NCI-H82 treated with DMSO at 0.1 percent for 48 hours (cell line): ENCODE measurements around the gene CFL1.

ENCODE experiments used
- DNase-seq: peaks from one replicate; lab custom pipeline; 2025; ENCODE audit not compliant: unreplicated experiment; lab: John Stamatoyannopoulos, UW

CFL1 gene

DNA sequence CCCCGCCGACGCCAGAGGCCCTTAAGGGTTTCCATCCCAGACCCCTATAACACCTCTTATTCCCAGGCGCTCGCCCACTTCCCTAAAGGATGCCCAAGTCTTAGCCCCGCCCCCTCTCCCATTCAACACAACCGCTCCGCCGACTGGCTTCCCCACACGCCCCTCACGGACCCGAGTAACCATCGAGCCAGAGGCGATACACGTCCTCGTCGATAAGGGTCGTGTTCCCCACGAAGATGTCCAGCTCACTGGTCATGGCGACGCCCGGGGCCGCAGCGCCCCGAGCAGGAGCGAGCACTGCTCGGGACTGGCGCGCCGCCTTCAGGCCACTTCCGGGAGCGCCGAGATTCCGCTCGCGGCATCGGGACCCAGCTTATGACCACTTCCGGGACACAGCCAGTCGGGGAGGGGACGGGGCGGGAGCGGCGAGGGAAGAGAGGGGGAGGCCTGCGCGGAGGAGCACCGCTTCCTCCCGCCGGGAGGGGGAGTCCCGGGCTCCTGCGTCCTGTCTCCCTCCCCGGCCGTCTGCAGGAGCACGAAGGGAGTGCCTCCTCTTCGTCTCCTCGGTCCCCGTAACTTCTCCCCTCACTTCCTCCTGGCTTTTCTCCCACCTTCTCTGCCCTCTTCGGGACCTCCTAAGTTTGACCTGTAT is 30.3 kb upstream of the CFL1 start, which contains the start of gene FIBP:
TSS of gene FIBP (minus strand) at position 309 of the 652 bp plus-strand sequence. CDS start at position 256, 53 bp downstream.
- DNase-seq, result peak; percentile 76

DNA sequence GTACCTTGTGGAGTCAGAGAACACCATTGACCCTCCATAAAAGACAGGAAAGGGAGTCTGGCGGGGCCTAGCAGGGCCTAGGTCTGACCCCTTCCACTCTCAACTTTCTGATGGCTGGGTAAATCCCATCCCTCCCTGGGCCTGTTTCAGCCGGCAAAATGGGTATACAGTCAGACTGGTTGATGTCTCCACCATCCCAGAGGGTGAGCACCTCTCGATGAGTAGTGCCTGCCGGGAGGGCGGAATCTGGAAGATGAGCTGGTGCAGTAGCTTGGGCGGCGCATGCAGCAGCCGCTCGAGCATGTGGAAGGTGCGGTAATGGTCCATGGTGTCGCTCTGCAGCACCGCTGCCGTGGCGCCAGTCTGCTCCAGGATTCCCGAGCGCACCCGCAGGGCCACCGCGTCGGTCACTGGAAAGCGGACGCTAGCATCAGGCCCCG is 29.8 kb upstream of the CFL1 start:
- no peak for DNase-seq

DNA sequence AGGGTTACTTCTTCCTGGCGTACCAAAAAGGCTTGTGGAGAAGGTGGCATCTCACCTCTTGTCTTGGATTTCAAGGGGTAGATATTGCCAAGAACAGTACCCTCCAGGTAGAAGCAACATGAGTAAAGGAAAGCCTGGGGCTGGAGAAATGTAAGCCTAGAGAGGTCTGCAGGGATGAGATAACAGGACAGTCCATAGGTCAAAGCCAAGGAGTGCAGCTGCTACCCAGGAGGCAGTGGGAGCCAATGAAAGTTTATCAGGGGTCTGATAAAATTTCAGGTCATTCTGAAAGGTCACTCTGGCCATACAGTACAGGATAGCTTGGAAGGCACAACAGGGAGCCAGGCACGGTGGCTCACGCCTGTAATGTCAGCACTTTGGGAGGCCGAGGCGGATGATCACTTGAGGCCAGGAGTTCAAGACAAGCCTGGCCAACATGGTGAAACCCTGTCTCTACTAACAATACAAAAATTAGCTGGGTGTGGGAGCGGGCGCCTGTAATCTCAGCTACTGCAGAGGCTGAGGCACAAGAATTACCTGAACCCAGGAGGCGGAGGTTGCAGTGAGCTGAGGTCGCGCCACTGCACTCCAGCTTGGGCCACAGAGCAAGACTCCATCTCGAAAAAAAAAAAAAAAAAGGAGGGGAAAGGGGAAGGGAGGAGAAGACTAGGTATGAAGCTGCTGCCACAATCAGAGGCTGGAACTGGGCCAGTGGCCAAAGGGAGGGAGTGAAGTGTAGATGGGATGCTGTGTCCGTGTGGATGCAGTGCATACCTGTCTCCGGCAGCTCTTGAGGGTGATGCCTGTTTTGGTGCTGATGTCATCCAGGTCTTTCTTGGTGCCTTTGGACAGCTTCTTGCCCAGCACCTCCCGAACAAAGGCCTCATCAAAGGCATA is 29.1 kb upstream of the CFL1 start:
- DNase-seq, result no peak

DNA sequence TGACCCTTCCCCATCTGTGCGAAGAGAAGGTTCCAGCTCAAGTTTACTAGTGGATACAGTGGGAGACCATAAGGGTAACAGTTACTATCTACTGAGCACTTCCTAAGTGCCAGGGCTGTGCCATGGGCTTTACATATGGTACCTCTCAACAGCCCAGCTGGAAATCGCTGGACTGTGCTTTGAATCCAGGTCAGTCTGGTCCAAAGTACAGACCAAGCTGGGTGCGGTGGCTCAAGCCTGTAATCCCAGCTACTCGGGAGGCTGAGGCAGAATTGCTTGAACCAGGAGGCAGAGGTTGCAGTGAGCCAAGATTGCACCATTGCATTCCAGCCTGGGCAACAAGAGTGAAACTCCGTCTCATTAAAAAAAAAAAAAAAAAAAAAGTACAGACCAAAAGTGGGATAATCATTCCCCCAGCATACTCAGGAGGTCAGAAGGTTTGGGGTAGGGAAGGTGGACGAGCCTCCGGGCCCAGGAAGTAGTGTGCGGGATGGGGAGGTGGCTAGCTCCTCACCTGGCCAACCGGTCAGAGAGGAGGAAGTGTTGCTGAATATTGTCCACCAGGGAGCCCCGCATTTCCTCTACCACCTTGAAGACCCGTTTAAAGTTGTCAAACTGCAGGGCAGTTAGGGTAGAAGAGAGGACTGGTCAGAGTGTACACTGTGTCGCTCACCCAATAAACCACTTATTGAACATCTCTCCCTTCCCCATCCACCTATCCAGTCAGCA is 28.0 kb upstream of the CFL1 start:
- DNase-seq, result no peak

DNA sequence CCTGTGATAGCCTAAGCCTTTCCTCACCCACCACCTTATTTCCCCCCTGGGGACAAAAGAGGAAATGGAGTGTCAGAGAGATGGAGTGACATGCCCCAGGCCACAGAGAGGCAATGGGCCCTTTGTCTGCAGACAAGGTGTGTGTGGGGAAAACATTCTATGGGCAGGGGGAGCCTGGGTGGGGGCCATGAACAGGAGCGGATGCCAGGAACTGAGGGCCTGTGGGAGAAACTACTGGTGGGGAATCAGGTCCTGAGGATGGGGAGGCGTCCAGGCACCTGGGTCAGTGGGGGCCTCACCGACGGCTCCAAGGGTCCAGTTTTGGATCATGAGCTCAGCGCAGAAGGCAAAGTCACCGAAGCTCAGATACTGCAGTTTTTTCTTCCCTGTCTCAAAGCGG is 27.3 kb upstream of the CFL1 start:
- no peak for DNase-seq

DNA sequence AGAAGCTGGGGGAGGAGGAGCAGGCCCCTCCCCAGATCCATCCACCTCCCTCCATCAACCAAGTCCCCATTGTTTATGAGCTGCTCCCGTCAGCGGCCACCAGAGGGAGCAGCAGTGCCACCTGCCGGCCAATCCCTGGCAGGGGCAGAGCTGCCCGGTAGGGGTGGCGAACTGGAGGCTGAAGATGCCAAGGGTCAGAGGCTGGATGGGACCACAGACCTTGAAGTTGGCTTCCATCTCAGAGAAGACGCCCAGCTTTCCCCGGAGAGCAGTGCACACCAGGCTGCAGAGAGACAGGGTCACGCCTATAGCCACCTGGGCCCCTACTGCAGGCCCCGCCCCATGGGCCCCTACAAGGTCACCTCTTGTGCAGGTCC is 26.7 kb upstream of the CFL1 start:
- peak; percentile 31 for DNase-seq

DNA sequence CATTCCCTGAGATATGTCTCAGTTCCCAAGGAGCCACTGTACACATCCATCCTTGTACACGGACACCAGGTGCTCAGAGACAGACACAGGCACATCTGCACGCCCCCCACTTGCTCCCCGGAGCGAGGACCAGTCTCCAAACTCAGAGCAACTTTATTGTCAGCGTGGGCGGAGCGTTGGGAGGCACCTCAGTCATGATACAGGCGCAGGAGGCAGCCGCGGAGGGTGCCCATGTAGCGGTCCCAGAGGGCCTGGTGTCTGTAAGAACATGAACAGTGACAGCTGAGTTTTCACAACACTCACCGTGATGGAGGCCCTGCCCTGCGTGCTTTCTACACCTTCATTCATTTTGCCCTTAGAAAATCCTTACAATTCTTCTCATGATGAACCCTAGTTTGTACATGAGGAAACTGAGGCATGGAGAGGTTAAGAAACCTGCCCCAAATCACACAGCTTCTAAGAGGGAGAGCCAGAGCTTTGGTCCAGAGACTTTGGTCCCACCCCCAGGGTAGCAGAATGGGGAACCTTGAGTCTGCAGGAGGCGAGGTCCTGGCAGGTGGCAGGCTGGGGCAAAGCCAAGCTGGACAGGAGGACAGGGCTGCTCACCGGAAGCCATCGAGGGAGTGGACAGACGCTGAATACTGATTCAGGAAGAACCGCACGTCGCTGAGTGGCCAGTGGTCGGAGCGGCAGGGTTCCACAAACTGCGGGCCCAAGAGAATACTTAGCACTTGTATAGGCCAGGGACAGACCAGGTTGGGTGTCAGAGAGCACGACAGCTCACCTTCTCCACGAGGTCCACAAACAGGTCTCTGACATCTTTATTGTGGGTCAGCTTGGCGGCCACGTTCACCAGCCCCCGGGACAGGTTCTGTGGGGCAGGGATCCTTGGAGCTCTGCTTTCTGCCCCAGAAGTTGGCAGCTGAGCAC is 26.1 kb upstream of the CFL1 start:
- no peak for DNase-seq

DNA sequence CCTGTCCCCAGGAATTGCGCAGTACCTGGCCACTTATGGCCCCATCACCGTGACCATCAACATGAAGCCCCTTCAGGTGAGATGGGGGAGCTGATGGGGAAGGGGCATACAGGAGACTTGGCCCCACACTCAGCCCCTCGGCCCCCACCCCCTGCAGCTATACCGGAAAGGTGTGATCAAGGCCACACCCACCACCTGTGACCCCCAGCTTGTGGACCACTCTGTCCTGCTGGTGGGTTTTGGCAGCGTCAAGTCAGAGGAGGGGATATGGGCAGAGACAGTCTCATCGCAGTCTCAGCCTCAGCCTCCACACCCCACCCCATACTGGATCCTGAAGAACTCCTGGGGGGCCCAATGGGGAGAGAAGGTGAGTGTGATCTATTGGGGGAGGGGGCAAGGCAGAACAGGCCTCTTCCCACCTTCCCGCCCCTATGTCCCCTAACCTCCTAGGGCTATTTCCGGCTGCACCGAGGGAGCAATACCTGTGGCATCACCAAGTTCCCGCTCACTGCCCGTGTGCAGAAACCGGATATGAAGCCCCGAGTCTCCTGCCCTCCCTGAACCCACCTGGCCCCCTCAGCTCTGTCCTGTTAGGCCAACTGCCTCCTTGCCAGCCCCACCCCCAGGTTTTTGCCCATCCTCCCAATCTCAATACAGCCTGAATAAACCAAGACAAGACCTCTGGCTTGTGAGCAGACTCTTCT is 25.2 kb upstream of the CFL1 start:
- DNase-seq, result no peak

DNA sequence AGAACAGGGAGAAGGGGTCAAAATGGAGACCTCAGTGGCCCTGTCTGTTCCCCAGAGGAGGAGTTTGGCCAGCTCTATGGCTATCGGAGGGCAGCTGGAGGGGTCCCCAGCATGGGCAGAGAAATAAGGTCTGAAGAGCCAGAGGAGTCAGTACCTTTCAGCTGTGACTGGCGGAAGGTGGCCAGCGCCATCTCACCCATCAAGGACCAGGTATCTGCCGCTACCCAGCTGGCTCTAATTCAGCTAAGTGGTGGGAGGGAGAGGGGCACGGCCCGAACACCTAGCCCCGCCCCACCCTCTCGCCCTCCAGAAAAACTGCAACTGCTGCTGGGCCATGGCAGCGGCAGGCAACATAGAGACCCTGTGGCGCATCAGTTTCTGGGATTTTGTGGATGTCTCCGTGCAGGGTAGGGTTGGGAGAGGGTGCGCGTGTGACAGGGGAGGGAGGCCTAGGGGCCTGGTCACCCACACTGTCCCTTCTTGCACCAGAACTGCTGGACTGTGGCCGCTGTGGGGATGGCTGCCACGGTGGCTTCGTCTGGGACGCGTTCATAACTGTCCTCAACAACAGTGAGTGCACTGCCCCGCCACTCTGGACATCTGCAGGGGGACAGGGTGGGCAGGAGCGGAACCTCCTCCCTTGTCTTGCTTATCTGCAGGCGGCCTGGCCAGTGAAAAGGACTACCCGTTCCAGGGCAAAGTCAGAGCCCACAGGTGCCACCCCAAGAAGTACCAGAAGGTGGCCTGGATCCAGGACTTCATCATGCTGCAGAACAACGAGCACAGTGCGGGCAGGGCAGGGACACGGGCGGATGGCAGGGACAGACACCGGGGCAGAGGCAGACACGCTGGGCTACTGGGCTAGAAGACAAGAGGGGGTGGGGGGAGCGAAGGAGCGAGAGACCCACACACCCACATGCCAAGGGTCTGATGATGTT is 24.4 kb upstream of the CFL1 start:
- no peak for DNase-seq

DNA sequence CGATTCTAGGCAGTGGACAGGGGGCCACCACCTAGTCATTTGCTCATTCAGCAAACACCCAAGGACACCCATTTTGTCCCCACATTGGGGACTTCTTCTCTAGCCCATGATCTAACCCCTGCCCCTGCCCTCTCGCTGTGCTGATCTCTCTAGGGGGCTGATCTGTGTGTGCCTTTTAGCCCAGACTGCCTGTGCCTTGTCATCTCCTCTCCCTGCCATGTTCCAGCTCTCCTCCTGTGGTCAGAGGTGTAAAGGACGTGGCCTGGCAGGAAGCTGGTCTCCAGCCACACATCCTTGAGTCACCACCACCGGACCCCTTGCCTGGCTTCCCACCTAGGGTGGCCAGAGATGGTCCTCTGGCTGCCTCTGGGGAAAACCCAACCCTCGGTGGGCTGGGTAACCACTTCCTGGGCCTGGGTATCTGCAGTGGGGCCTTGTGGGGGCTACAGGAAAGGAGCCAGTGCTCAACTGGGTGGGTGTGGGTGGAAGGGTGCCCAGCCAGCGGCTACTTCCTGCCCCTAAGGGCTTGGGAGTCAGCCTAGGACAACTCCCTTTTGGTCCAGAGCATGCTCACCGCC is 23.0 kb upstream of the CFL1 start:
- DNase-seq, result no peak

DNA sequence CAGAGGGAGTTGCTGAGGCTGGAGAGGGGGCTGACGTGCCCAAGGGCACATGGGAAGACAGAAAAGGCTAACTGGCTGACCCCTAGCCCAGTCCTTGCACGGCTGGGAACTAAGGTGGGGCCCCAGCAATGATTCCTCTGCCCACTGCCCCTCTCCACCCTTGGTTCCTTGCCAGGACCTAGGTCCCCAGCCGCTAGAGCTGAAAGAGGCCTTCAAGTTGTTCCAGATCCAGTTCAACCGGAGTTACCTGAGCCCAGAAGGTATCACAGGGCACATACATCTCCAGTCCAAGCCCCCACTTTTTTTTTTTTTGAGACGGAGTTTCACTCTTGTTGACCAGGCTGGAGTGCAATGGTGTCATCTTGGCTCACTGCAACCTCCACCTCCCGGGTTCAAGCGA is 22.0 kb upstream of the CFL1 start:
- no peak for DNase-seq

DNA sequence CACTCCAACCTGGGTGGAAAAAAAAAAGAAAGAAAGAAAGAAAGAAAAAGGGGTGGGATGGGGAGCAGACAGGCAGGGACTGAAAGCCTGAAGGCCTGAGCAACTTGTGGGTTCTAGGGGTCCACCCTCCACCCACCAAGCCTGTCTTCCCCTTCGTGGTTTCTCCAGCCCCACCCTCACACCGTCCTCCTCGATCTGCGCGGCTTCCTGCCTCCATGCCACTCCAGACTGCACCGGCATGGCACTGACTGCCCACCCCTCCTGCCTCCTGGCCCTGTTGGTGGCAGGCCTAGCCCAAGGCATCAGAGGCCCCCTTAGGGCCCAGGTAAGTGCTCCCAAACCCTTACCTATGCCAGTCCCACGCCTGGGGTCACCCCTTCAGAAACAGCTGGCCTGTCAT is 21.6 kb upstream of the CFL1 start, which contains the start of gene CTSW:
TSS of gene CTSW (plus strand) at position 221 of the 400 bp plus-strand sequence. CDS start at position 239, 18 bp downstream.
- DNase-seq, result no peak

DNA sequence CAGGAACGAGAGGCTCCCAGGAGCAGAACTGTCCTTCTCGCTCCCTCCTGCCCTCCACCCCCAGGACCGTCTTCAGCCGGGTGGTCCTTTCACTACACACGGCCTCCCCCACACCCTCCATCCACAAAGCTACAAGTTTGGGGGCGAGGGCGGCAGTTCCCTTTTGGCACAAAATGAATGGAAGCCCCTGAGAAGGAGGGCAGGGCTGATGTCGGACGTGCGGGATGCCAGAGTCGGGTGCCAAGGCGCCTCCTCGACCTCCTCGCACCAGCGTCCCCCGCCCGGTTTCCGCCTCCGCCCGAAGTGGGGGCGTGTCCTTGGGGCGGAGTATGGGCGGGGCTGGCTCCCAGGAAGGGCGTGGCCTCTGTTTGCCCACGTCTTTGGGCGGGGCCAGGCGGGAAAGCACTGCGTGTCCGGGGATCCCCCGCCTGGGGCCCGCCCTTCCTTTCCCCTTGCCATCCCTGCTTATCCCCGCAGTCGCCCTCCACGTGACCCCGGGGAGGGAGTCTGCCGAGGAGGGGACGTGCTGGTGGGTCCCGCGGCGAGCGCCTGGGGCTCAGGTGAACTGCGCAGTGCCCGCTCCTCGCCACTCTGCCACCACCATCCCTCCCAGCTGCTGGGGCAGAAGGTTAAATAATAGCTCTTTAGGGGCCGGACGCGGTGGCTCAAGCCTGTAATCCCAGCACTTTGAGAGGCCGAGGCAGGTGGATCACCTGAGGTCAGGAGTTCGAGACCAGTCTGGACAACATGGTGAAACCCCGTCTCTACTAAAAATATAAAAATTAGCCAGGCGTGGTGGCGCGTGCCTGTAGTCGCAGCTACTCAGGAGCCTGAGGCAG is 15.6 kb upstream of the CFL1 start:
- peak; percentile 79 for DNase-seq

DNA sequence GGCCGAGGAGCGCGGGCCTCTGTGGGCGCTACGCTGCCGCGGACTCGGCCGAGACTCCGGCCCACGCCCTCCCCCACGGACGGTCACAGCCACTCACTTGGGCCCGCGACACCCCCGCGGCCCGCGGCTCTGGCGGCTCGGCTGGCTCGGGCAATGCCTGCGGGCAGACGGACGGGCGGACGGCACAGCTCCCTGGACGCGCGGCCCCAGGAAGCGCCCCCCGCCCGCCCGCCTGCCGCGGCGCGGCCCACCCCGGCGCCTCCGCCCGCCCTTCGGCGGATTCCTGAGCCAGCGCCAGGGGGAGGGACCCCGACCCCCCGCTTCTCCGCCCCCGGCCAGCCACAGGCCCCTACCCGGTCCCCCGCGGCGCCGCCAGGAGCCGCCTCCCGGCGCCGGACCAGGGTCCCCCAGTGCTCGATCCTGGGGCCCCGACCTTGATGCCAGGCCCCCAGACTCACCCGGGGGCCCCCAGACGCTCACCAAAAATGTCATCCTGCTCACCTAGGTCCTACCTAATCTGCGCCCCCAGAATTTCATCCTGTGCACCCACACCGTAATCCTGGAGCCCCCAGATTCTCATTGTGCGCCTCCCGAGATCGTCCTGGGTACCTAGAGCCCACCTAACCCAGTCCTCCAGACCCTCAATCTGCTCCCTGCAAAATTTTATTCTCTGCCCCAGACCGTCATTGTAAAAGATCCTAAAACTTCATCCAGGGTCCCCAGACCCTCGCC is 14.8 kb upstream of the CFL1 start, which contains the start of gene EFEMP2:
TSS of gene EFEMP2 (minus strand) at position 215 of the 732 bp plus-strand sequence. CDS start 446 bp downstream, outside the sequence.
- DNase-seq, result no peak

DNA sequence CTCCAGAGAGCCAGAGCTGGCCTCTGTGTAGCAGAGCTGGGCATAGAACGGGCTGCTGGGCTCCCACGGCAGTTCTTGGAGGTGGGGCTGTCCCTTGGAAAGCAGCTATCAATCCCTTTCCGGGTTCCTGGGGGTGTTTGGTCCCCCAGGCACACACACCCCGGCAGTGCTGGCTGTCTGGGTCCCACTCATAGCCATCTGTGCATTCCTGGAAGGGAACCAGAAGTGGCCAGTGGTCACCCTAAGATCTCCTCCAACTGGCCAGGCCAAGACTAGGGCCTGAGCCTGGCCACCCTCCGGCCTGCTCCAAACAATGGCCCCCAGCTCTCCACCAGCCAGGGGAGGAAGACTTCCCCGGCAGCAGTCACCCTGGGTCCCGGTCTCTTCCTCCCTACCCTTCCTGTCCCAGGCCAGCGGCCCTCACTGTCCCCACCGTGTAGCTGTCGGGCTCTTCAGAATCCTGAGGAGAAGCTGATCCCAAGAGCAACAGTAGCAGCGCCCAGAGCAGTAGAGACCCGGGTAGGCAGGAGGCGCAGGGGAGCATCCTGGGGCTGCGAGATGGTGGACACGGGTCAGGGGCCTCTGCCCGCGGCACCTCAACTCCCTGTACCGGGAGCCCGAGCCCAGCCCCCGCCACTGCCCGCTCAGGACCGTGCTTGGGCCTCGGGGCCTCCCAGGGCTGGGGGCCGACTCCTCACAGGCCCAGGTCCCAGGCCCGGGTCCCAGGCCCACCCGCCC is 14.0 kb upstream of the CFL1 start:
- no peak for DNase-seq
